HL-60 (cell line): Measurements from ENCODE around the gene SLC25A51.

Experiments used
- GABPA ChIP-seq: IDR thresholded peaks from 2 replicates; pipeline ENCODE4 v1.6.1; 2012; ENCODE audit warnings: low read depth
- POLR2AphosphoS5 ChIP-seq: IDR thresholded peaks from 2 replicates; pipeline ENCODE4 v1.6.1; 2012; ENCODE audit warnings: low read depth
- SPI1 ChIP-seq: IDR thresholded peaks from 2 replicates; pipeline ENCODE4 v1.6.1; 2012; ENCODE audit warnings: low read depth, mild to moderate bottlenecking, borderline replicate concordance
- TF ChIP-seq, protein P1 (sequence below): IDR thresholded peaks from one replicate; pipeline ENCODE4 v1.5.1; 2011; ENCODE audit warnings: low read length, control low read depth, inconsistent platforms; ENCODE audit not compliant: insufficient read depth

DNA sequence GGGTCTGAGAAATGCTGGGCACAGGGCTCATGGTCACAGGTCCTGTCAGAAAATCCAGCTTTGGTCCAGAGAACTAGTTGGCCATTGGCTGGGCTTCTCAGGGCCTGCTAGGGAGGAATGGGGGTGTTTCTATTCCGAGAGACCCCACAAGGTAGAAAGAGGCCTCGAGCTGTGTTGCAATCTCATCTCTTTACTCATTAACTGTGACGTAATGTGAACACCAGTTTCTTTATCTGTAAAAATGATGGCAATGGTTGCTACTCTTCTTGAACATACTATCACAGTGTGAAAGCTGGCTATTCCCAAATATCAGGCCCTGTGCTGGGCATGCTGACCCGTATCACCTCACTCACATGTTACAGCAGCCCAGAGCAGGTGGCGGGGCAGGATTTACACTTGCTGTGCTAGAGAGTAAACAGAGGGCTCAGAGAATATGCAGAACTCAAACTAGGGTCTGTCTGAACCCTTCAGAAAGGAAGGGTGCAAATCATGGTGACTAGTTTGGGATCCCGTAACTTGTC lies 35.7 kb upstream of the SLC25A51 start:
- TF ChIP-seq, protein P1, sequence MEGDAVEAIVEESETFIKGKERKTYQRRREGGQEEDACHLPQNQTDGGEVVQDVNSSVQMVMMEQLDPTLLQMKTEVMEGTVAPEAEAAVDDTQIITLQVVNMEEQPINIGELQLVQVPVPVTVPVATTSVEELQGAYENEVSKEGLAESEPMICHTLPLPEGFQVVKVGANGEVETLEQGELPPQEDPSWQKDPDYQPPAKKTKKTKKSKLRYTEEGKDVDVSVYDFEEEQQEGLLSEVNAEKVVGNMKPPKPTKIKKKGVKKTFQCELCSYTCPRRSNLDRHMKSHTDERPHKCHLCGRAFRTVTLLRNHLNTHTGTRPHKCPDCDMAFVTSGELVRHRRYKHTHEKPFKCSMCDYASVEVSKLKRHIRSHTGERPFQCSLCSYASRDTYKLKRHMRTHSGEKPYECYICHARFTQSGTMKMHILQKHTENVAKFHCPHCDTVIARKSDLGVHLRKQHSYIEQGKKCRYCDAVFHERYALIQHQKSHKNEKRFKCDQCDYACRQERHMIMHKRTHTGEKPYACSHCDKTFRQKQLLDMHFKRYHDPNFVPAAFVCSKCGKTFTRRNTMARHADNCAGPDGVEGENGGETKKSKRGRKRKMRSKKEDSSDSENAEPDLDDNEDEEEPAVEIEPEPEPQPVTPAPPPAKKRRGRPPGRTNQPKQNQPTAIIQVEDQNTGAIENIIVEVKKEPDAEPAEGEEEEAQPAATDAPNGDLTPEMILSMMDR = no peak
- TF ChIP-seq POLR2AphosphoS5 = no peak
- TF ChIP-seq GABPA = no peak
- TF ChIP-seq SPI1 = no peak
